ENCODE measurements around the gene FSTL4. TPM values are rescaled to one million over a fixed set of nuclear protein-coding genes. Genes with fewer than 3 reads are reported as not detected.

FSTL4 gene
- total RNA-seq, 2 donors from 2014 or later = 4.5 to 10.1 TPM

GRCh38 chr5:133244242-133244641 is 368.1 kb downstream of the FSTL4 start:
- Histone ChIP-seq H3K27me3 (replicated peaks; ENCODE audit: insufficient read depth) (no peaks in the 10 kb centered on the region), H3K27ac (no peak overlapping the region), H3K4me3 (no peak overlapping the region), H3K4me1 (replicated peaks) (no peaks in the 10 kb centered on the region), H3K36me3 (no peaks in the 10 kb centered on the region), H3K9me3 (no peaks in the 10 kb centered on the region)
- WGBS = 48% methylated on average over 4 of the region's 7 CpGs
- TF ChIP-seq POLR2A (IDR thresholded peaks at IDR 0.05) (no peak), CTCF (IDR thresholded peaks at IDR 0.05) (no peak)
- intact Hi-C loops (cut with DNase I) = no loop called here
- no peak for DNase-seq (ENCODE audit: low spot score)

- intact Hi-C loops (cut with DNase I) = no loop called here
Observed at GRCh38 chr5:133243196-133243595, 369.1 kb downstream of the FSTL4 start.

GRCh38 chr5:133242221-133242835 is 370.0 kb downstream of the FSTL4 start:
- WGBS = 63% methylated on average over 4 of the region's 4 CpGs
- no peaks in the 10 kb centered on the region for H3K27me3 ChIP-seq (replicated peaks; ENCODE audit: insufficient read depth)

More at GRCh38 chr5:133243196-133243595, 369.1 kb downstream of the FSTL4 start:
- Histone ChIP-seq H3K4me3 (no peak overlapping the region), H3K36me3 (no peaks in the 10 kb centered on the region), H3K4me1 (replicated peaks) (no peaks in the 10 kb centered on the region), H3K9me3 (no peaks in the 10 kb centered on the region), H3K27me3 (replicated peaks; ENCODE audit: insufficient read depth) (no peaks in the 10 kb centered on the region), H3K27ac (no peak overlapping the region)
- 61% methylated on average over 3 of the region's 3 CpGs for WGBS
- TF ChIP-seq POLR2A (IDR thresholded peaks at IDR 0.05) (no peak), POLR2AphosphoS5 (IDR thresholded peaks at IDR 0.05) (no peak), CTCF (IDR thresholded peaks at IDR 0.05) (no peak)
- DNase-seq (ENCODE audit: low spot score) = no peak

GRCh38 chr5:133241179-133242092 is 370.9 kb downstream of the FSTL4 start:
- 86% methylated on average over 8 of the region's 8 CpGs for WGBS

More at GRCh38 chr5:133242221-133242835, 370.0 kb downstream of the FSTL4 start:
- no peak for TF ChIP-seq CTCF (IDR thresholded peaks at IDR 0.05)
- no peak for TF ChIP-seq POLR2AphosphoS5 (IDR thresholded peaks at IDR 0.05)
- no peak for TF ChIP-seq POLR2A (IDR thresholded peaks at IDR 0.05)
- H3K9me3 ChIP-seq = no peaks in the 10 kb centered on the region
- H3K4me3 ChIP-seq = no peak overlapping the region
- no peak for DNase-seq (ENCODE audit: low spot score)
- intact Hi-C loops (cut with DNase I) = no loop called here
- H3K36me3 ChIP-seq = no peaks in the 10 kb centered on the region
- H3K27ac ChIP-seq = no peak overlapping the region
- no peaks in the 10 kb centered on the region for H3K4me1 ChIP-seq (replicated peaks)

More at GRCh38 chr5:133241179-133242092, 370.9 kb downstream of the FSTL4 start:
- Histone ChIP-seq H3K36me3 (no peaks in the 10 kb centered on the region), H3K9me3 (no peaks in the 10 kb centered on the region), H3K27me3 (replicated peaks; ENCODE audit: insufficient read depth) (no peaks in the 10 kb centered on the region), H3K4me3 (no peak overlapping the region), H3K27ac (no peak overlapping the region), H3K4me1 (replicated peaks) (no peaks in the 10 kb centered on the region)
- no peak for DNase-seq (ENCODE audit: low spot score)
- intact Hi-C loops (cut with DNase I) = no loop called here
- no peak for TF ChIP-seq POLR2AphosphoS5 (IDR thresholded peaks at IDR 0.05)
- TF ChIP-seq POLR2A (IDR thresholded peaks at IDR 0.05) = no peak
- no peak for TF ChIP-seq CTCF (IDR thresholded peaks at IDR 0.05)

Measured in prostate gland (tissue), 2 donors.